ENCODE results near the gene TOMM7.
A peak's percentile ranks its signal among the peaks of the same experiment; 100 is the strongest.

TOMM7 gene

GRCh38 chr7:22822486-22823141, at the start of gene TOMM7:
TOMM7 (minus strand) TSS chr7:22822849; CDS start chr7:22822779, 70 bp downstream.
- peak; percentile 92 for DNase-seq (ENCODE audit: low read depth)

GRCh38 chr7:22872096-22872807, 49.6 kb upstream of the TOMM7 start:
- DNase-seq (ENCODE audit: low read depth): no peak

- DNase-seq (ENCODE audit: low read depth): no peak
Observed at GRCh38 chr7:22871661-22872060, 49.0 kb upstream of the TOMM7 start.

GRCh38 chr7:22868509-22868908, 45.9 kb upstream of the TOMM7 start:
- DNase-seq (ENCODE audit: low read depth): no peak

GRCh38 chr7:22867589-22867988, 44.9 kb upstream of the TOMM7 start:
- no peak for DNase-seq (ENCODE audit: low read depth)

- DNase-seq (ENCODE audit: low read depth): no peak
Observed at GRCh38 chr7:22867003-22867402, 44.4 kb upstream of the TOMM7 start.

- no peak for DNase-seq (ENCODE audit: low read depth)
Observed at GRCh38 chr7:22865602-22865960, 42.9 kb upstream of the TOMM7 start.

- DNase-seq (ENCODE audit: low read depth): no peak
Observed at GRCh38 chr7:22864855-22865601, 42.4 kb upstream of the TOMM7 start.

- DNase-seq (ENCODE audit: low read depth): no peak
Observed at GRCh38 chr7:22864301-22864700, 41.7 kb upstream of the TOMM7 start.

- DNase-seq (ENCODE audit: low read depth): no peak
Observed at GRCh38 chr7:22863156-22863899, 40.7 kb upstream of the TOMM7 start.

GRCh38 chr7:22861576-22861975, 38.9 kb upstream of the TOMM7 start:
- no peak for DNase-seq (ENCODE audit: low read depth)

GRCh38 chr7:22860784-22861482, 38.3 kb upstream of the TOMM7 start:
- peak; percentile 8 for DNase-seq (ENCODE audit: low read depth)

- no peak for DNase-seq (ENCODE audit: low read depth)
Observed at GRCh38 chr7:22860337-22860736, 37.7 kb upstream of the TOMM7 start.

- no peak for DNase-seq (ENCODE audit: low read depth)
Observed at GRCh38 chr7:22859641-22860290, 37.1 kb upstream of the TOMM7 start.

- DNase-seq (ENCODE audit: low read depth): no peak
Observed at GRCh38 chr7:22858640-22859561, 36.3 kb upstream of the TOMM7 start.

GRCh38 chr7:22858274-22858639, 35.6 kb upstream of the TOMM7 start:
- no peak for DNase-seq (ENCODE audit: low read depth)

GRCh38 chr7:22856416-22856815, 33.8 kb upstream of the TOMM7 start:
- DNase-seq (ENCODE audit: low read depth): no peak

GRCh38 chr7:22855049-22855392, 32.4 kb upstream of the TOMM7 start:
- no peak for DNase-seq (ENCODE audit: low read depth)

GRCh38 chr7:22854158-22855048, 31.8 kb upstream of the TOMM7 start:
- peak; percentile 76 for DNase-seq (ENCODE audit: low read depth)

Data from CMK (cell line).